NCI-H1436 treated with DMSO at 0.1 percent for 48 hours (cell line): ENCODE measurements around the gene CIBAR2.
"Not testable (repeated sequence)": the region's sequence is repeated elsewhere in the genome, so short reads cannot be mapped to it uniquely, and the experiment has no call there.

Source experiments
- DNase-seq: peaks from one replicate; lab custom pipeline; 2025; lab: John Stamatoyannopoulos, UW

CIBAR2 gene

GRCh38 chr16:85062845-85063244 lies 49.4 kb downstream of the CIBAR2 start:
- no peak for DNase-seq

GRCh38 chr16:85062323-85062722 lies 49.9 kb downstream of the CIBAR2 start:
- DNase-seq: no peak

- DNase-seq: no peak
Measured at GRCh38 chr16:85061566-85061965, 50.7 kb downstream of the CIBAR2 start.

DNA sequence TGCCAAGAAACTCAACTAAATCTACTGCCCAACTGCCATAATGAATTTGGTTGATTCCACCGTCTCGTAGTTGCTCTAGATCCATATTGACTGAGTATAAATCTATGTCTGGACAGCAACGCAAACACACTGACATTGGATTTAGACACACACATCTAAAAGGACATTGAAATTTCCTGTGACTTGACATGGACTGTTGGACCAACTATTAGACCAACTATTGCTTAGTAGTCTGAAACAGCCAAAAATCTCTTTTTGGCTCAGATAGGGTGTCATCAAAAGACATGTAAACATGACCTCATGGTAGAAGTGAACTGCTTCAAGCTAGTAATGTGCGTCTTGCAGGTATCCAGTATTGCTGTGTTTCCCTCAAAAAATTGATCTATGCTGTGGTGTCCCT lies 53.4 kb downstream of the CIBAR2 start:
- no peak for DNase-seq

GRCh38 chr16:85057948-85058347 lies 54.3 kb downstream of the CIBAR2 start:
- no peak for DNase-seq

GRCh38 chr16:85057212-85057889 lies 54.9 kb downstream of the CIBAR2 start:
- DNase-seq: no peak

DNA sequence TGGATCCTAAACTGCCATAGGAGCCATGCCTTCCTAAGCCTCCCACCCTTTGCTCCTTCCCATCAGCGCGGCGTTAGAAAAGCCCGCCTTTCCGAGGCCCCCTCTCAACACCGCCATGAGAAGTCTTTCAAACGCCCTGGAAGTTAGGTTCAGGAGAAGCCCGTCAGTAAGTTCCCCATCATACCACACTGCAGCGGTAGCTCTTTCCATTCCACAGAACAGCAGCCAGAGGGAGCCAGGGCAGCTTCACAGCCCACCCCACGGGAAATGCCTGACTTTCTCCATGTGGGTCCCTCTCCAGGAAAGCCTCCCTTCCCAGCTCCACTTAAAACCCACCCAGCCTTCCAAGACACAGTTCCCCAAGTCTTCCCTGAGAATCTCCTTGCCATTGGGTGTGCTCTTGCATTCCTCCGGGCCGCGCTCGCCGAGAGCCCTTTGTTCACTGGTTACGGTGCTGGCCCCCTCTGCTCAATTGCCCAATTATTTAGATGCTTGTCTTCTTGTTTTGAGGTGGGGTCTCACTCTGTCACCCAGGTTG lies 56.0 kb downstream of the CIBAR2 start:
- no peak for DNase-seq

DNA sequence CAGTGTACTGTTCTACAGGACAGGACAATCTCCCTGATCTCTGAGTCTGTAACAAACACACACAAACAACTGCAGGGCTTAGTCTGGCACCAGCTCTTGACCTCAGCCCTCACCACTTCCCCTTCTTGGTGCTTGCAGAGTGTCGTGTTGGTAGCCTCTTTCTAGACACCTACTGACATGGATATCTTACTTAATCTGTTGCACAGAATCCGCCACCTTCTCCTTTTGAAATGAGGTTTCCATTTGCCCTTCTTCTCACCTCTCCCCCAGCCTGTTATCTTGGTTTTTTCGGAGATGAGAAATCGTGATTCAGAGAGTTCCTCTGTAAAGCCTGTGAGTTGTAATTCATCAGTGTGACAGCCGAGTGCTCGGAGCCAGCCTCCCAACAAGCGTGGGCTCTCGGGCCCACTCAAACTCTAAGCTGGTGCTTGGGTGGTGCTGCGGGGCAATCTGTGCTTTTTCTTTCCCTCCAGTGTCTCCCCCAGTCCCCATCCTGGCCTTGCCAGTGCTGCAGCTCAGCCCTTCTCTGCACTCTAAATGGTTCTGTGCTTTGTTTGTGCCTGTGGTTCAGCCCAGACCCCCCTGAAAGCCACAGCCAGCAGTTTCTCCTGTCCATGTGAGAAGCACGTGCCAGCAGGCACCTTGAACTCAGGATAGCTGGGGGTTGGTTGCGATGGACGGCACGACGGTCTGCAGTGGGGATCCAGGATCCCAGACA lies 56.6 kb downstream of the CIBAR2 start:
- DNase-seq: no peak

- DNase-seq: no peak
Measured at GRCh38 chr16:85054948-85055492, 57.3 kb downstream of the CIBAR2 start.

GRCh38 chr16:85054321-85054720 lies 58.0 kb downstream of the CIBAR2 start:
- not testable (repeated sequence) for DNase-seq

DNA sequence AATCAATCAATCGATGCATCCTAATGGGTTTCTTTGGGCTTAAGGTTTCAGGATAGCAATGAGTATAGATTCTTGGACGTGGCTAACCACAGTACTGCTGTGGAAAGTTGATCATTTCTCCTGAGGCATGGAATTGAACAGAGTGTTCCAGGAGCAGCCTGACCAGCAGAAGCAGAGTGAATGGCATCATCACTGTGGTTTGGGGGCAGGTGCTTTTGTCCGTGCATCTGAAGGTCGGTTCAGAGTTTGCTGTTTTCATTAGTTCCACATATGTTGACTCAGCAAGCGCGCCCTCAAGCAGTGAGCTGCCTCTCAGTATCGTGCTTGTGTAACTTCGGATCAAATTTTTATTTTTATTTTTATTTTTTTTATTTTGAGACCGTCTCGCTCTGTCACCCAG lies 59.7 kb downstream of the CIBAR2 start:
- no peak for DNase-seq

DNA sequence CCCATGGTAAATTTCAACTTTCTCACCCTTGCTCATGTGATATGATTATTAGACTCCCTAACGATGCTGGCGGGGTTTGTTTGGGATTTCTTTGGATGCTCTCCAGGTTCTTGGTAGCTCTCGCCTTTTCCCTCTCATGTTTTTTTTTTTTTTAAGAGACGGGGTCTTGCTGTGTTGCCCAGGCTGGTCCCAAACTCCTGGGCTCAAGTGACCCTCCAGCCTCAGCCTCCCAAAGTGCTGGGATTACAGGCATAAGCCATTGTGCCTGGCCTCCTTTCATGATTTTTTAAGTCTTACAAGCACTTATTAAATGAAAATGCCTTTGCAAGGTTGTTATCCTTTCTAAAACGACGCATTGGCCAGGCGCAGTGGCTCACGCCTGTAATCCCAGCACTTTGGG lies 60.6 kb downstream of the CIBAR2 start:
- no peak for DNase-seq

DNA sequence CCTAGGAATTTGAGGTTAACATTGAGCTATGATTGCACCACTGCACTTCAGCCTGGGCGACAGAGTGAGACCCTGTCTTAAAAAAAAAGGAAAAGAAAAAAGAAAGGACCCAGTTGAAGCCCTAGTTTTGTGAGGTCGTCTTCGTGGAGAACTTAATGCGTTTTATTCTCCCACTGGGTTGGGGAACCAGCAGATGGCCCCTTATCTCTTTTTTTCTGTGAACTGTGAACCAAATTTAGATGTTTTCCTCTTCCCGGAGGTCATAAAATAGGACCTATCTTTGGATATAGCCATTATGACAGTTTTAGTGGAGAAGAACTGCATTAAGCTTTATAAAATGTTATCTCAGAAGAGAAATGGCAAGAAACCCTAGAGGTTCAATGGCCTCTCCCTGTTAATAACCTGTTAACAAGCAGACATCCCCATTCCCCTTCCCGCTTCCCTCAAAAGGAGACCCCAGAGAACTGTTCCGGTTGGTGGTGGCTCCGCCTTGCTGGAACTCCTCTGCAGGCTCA lies 61.1 kb downstream of the CIBAR2 start:
- DNase-seq: no peak

DNA sequence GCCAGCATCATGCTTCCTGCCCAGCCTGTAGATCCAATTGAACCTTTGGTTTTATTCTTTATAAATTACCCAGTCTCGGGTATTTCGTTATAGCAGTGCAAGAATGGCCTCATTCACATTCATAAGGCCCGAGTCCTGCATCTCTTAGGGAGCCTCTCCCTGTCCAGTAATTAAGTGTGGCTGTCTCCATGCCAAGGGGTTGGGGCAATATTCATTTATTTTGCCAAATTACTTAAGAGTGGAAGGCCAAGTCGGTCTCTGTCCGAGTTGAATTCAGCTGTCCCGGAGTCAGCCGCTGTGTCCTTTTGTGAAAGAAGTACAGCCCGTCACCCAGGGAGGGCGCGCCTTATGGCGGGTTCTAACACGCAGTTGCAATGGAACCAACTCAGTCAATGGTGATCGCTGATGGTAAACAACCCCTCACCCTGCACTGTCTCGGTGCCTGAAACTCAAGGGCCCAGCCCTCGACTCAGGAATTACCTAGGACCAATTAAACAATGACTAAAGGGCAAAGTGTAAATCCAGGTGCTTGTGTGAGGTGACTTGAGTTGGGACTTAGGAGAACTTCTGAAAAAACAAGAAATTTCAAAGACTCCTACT lies 62.5 kb downstream of the CIBAR2 start:
- no peak for DNase-seq

GRCh38 chr16:85048921-85049562 lies 63.2 kb downstream of the CIBAR2 start:
- DNase-seq: no peak
